A673 (cell line): Measurements from ENCODE around the gene ASCL4. TPM values are rescaled to one million over a fixed set of nuclear protein-coding genes. Genes with fewer than 3 reads are reported as not detected.

ENCODE experiments used
- BruUV-seq: library from RNA; stranded (reverse); fragments of 400-500 nt; replicated peaks from 2 replicates; lab custom pipeline; 2021; lab: Mats Ljungman, UMichigan
- CTCF ChIA-PET: fragments of 300-600 bp; sonication (Branson Sonifier 250); formaldehyde crosslinking; loops from one replicate; lab custom pipeline; 2022; ENCODE audit warnings: antibody characterized with exemption; lab: Charles Lee
- POLR2A ChIA-PET: fragments of 300-600 bp; sonication (Branson Sonifier 250); formaldehyde crosslinking; loops from one replicate; lab custom pipeline; 2022; ENCODE audit warnings: antibody characterized with exemption; ENCODE audit not compliant: low non-redundant PET; lab: Charles Lee
- DNase-seq: peaks from one replicate; pipeline ENCODE4 v3.0.0-alpha.2; 2015; ENCODE audit warnings: low spot score
- H3K27ac ChIP-seq: fragments of 200-600 bp; sonication (generic); 2 replicates; pipeline ENCODE4 v1.5.1; 2016; ENCODE audit warnings: mixed run types, low read depth, mild to moderate bottlenecking, mixed read lengths, antibody characterized with exemption, low read length; ENCODE audit not compliant: poor library complexity, severe bottlenecking
- H3K27me3 ChIP-seq: fragments of 200-600 bp; sonication (generic); replicated peaks from 2 replicates; pipeline ENCODE4 v1.6.1; 2017; ENCODE audit warnings: mixed run types, low read depth, mild to moderate bottlenecking, mixed read lengths, antibody characterized with exemption, low read length; ENCODE audit not compliant: insufficient read depth, poor library complexity
- H3K36me3 ChIP-seq: fragments of 200-600 bp; sonication (generic); 2 replicates; pipeline ENCODE4 v1.6.1; 2016; ENCODE audit warnings: mixed run types, mild to moderate bottlenecking, mixed read lengths, antibody characterized with exemption, low read length; ENCODE audit not compliant: insufficient read depth, poor library complexity, severe bottlenecking
- H3K4me1 ChIP-seq: fragments of 200-600 bp; sonication (generic); 2 replicates; pipeline ENCODE4 v1.6.1; 2017; ENCODE audit warnings: mixed run types, mild to moderate bottlenecking, mixed read lengths, antibody characterized with exemption, low read length; ENCODE audit not compliant: insufficient read depth, poor library complexity, severe bottlenecking
- H3K4me3 ChIP-seq: fragments of 200-600 bp; sonication (generic); 2 replicates; pipeline ENCODE4 v1.5.1; 2016; ENCODE audit warnings: low read depth, mixed run types, mild to moderate bottlenecking, mixed read lengths, low read length; ENCODE audit not compliant: poor library complexity, severe bottlenecking
- H3K9me3 ChIP-seq: fragments of 200-600 bp; sonication (generic); 2 replicates; pipeline ENCODE4 v1.6.1; 2016; ENCODE audit warnings: mixed run types, low read depth, mild to moderate bottlenecking, mixed read lengths, antibody characterized with exemption, low read length; ENCODE audit not compliant: poor library complexity, severe bottlenecking
- CTCF ChIP-seq: fragments of 300-800, 200-600 bp; sonication (generic); conservative IDR thresholded peaks from 2 replicates; pipeline ENCODE4 v1.5.1; 2017; ENCODE audit warnings: low read depth, mild to moderate bottlenecking, antibody characterized with exemption, low read length, moderate library complexity, mixed read lengths
- EZH2 ChIP-seq: fragments of 200-600 bp; sonication (generic); IDR thresholded peaks from 2 replicates; pipeline ENCODE4 v1.6.1; 2017; ENCODE audit warnings: borderline replicate concordance, low read depth, mild to moderate bottlenecking, mixed read lengths, antibody characterized with exemption, low read length; ENCODE audit not compliant: poor library complexity, severe bottlenecking
- intact Hi-C: fragments of 100-400 bp; cut with micrococcal nuclease; formaldehyde crosslinking; loops from one replicate; pipeline ENCODE4 v1.10.0; 2022; ENCODE audit not compliant: unreplicated experiment
- total RNA-seq: library from RNA; stranded (reverse); gene quantifications from 2 replicates; pipeline ENCODE4 v1.2.3, GENCODE V29; 2021

Gene ASCL4
- total RNA-seq, 1 experiment from 2014 or later, result not detected

- Histone ChIP-seq H3K4me1 (no peaks in the 10 kb centered on the region), H3K27me3 (no peaks in the 10 kb centered on the region), H3K4me3 (no peak overlapping the region), H3K27ac (no peak overlapping the region), H3K36me3 (peaks cover 13% of the 10 kb centered on the region), H3K9me3 (no peaks in the 10 kb centered on the region)
- intact Hi-C loops, result no loop called here
- BruUV-seq, result no TSS peak
- DNase-seq, result no peak
- ChIA-PET POLR2A (no interaction called here), CTCF (no interaction called here)
- no peak for TF ChIP-seq CTCF
- TF ChIP-seq EZH2, result no peak
Measured at GRCh38 chr12:107731366-107731765, 43.1 kb upstream of the ASCL4 start.

- CTCF ChIA-PET, result no interaction called here
- H3K4me1 ChIP-seq, result no peaks in the 10 kb centered on the region
- intact Hi-C loops, result no loop called here
- H3K36me3 ChIP-seq, result peaks cover 23% of the 10 kb centered on the region
- H3K9me3 ChIP-seq, result no peaks in the 10 kb centered on the region
- no peak overlapping the region for H3K4me3 ChIP-seq
- BruUV-seq, result no TSS peak
- no peak overlapping the region for H3K27ac ChIP-seq
- POLR2A ChIA-PET, result no interaction called here
- no peak for TF ChIP-seq CTCF
- TF ChIP-seq EZH2, result no peak
- no peak for DNase-seq
- no peaks in the 10 kb centered on the region for H3K27me3 ChIP-seq
Measured at GRCh38 chr12:107732365-107732764, 42.1 kb upstream of the ASCL4 start.

GRCh38 chr12:107734139-107734538 lies 40.4 kb upstream of the ASCL4 start:
- TF ChIP-seq CTCF (no peak), EZH2 (no peak)
- ChIA-PET CTCF (no interaction called here), POLR2A (no interaction called here)
- no peak overlapping the region for H3K4me3 ChIP-seq
- no TSS peak for BruUV-seq
- peaks cover 41% of the 10 kb centered on the region for H3K36me3 ChIP-seq
- intact Hi-C loops, result no loop called here
- H3K27me3 ChIP-seq, result no peaks in the 10 kb centered on the region
- no peak for DNase-seq
- H3K4me1 ChIP-seq, result no peaks in the 10 kb centered on the region
- H3K9me3 ChIP-seq, result no peaks in the 10 kb centered on the region
- H3K27ac ChIP-seq, result no peak overlapping the region
